AG04450 (cell line): ENCODE data around the gene USH2A. TPM values are rescaled to one million over a fixed set of nuclear protein-coding genes. Genes with fewer than 3 reads are reported as not detected.
A peak's percentile ranks its signal among the peaks of the same experiment; 100 is the strongest.

Experiments
- CTCF ChIA-PET: fragments of 300-600, 350-600 bp; formaldehyde crosslinking; extraction: SDS; loops from one replicate; lab custom pipeline; 2022; ENCODE audit warnings: antibody characterized with exemption, inconsistent platforms; lab: Charles Lee
- POLR2A ChIA-PET: fragments of 350-600 bp; formaldehyde crosslinking; extraction: SDS; loops from one replicate; lab custom pipeline; 2021; ENCODE audit warnings: antibody characterized with exemption, inconsistent platforms; lab: Yijun Ruan, JAX
- DNase-seq: peaks from one replicate; pipeline ENCODE4 v3.0.0-alpha.2; 2011; ENCODE audit warnings: low read depth, low spot score
- H3K27ac ChIP-seq: one replicate; pipeline ENCODE4 v1.5.1; 2012; ENCODE audit warnings: low read depth, low read length, control low read depth
- H3K27me3 ChIP-seq: one replicate; pipeline ENCODE4 v1.6.0; 2012; ENCODE audit warnings: low read length; ENCODE audit not compliant: control insufficient read depth, insufficient read depth
- H3K4me3 ChIP-seq: 2 replicates; pipeline ENCODE4 v1.5.1; 2011; ENCODE audit warnings: mild to moderate bottlenecking, low read depth, low read length, control low read depth
- H3K9me3 ChIP-seq: 2 replicates; pipeline ENCODE4 v1.5.1; 2012; ENCODE audit warnings: low read length; ENCODE audit not compliant: control insufficient read depth, insufficient read depth
- polyA plus RNA-seq: library from polyadenylated mRNA; depleted of rRNA; stranded (reverse); fragments of >200 nt; gene quantifications from 2 replicates; pipeline ENCODE4 v1.2.3, GENCODE V29; 2011
- TF ChIP-seq, protein P1 (sequence below): IDR thresholded peaks from 2 replicates; pipeline ENCODE4 v1.5.1; 2011; ENCODE audit warnings: low read depth, low read length, control low read depth, inconsistent platforms

USH2A gene
- polyA plus RNA-seq, 1 experiment = 0.01 TPM

DNA sequence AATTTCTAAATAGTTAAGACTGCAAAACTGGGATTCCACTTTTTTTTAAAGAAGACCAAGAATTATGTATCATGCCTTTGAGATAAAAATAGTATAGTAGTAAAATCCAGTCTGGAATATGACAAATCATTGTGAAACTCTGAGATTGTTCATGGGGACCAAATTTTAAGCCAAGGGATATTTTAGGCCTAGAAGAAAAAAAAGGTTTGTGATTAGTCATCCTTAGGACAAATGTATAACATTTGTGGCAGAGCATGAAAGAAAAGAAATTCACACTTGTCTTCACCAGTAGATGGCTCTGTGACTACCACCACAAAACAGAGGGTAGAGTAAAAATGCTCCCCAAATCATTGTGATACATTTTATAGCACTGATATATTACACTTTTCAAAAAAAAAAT is 630.1 kb downstream of the USH2A start:
- no peak overlapping the region for H3K27ac ChIP-seq
- peak; percentile 20 for DNase-seq
- POLR2A ChIA-PET = no interaction called here
- H3K4me3 ChIP-seq = no peak overlapping the region
- TF ChIP-seq, protein P1, sequence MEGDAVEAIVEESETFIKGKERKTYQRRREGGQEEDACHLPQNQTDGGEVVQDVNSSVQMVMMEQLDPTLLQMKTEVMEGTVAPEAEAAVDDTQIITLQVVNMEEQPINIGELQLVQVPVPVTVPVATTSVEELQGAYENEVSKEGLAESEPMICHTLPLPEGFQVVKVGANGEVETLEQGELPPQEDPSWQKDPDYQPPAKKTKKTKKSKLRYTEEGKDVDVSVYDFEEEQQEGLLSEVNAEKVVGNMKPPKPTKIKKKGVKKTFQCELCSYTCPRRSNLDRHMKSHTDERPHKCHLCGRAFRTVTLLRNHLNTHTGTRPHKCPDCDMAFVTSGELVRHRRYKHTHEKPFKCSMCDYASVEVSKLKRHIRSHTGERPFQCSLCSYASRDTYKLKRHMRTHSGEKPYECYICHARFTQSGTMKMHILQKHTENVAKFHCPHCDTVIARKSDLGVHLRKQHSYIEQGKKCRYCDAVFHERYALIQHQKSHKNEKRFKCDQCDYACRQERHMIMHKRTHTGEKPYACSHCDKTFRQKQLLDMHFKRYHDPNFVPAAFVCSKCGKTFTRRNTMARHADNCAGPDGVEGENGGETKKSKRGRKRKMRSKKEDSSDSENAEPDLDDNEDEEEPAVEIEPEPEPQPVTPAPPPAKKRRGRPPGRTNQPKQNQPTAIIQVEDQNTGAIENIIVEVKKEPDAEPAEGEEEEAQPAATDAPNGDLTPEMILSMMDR = peak; percentile 55
- no peaks in the 10 kb centered on the region for H3K27me3 ChIP-seq
- CTCF ChIA-PET = no interaction called here
- H3K9me3 ChIP-seq = no peaks in the 10 kb centered on the region

DNA sequence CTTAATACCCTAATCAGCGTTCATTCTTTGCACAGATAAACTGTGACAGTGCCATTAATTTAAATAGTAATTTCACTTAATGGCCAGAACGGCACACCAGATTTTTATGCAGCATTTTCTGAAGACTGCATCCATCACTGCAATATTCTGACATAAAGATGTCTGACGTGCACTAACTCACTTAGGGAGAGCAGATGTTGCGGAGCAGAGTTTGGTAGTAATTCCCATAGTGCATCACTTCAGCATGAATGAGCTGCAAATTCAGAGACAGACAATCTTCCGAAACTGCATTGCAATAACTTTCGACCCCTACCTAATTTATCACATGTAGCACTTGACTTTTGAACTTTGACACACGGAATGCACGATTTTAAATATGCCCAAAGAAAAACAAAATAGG is 630.8 kb downstream of the USH2A start:
- ChIA-PET CTCF (no interaction called here), POLR2A (no interaction called here)
- H3K27ac ChIP-seq = no peak overlapping the region

DNA sequence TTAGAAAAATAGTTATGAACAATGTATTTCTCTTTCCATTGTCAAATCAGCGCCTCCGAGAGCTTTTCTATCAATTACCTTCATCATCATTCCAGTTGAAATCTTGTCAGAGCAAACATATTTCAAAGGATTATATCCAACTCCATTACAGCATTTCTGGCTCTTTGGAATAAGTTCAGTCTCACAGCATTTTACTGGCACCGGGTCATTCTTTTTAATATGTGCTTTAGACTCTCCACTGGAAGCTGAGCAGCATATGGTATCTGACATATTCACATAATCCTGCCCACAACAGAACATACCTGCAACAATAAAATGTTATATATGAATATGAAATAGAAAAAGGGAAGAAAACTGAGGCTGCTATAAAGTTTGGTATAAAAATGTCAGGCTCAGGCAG is 633.3 kb downstream of the USH2A start:
- H3K27ac ChIP-seq = no peak overlapping the region
- TF ChIP-seq, protein P1 = no peak
- H3K4me3 ChIP-seq = no peak overlapping the region
- POLR2A ChIA-PET = no interaction called here
- DNase-seq = no peak
- CTCF ChIA-PET = interaction anchor here (1.2 kb wide), 1 partner anchor 23 kb away, joined by 4 read pairs; no protein-coding TSS in a partner anchor
- no peaks in the 10 kb centered on the region for H3K27me3 ChIP-seq
- H3K9me3 ChIP-seq = no peaks in the 10 kb centered on the region

More for the DNA sequence above, 630.8 kb downstream of the USH2A start:
- no peak for DNase-seq
- H3K9me3 ChIP-seq = no peaks in the 10 kb centered on the region
- TF ChIP-seq, protein P1 = no peak
- no peak overlapping the region for H3K4me3 ChIP-seq
- no peaks in the 10 kb centered on the region for H3K27me3 ChIP-seq

DNA sequence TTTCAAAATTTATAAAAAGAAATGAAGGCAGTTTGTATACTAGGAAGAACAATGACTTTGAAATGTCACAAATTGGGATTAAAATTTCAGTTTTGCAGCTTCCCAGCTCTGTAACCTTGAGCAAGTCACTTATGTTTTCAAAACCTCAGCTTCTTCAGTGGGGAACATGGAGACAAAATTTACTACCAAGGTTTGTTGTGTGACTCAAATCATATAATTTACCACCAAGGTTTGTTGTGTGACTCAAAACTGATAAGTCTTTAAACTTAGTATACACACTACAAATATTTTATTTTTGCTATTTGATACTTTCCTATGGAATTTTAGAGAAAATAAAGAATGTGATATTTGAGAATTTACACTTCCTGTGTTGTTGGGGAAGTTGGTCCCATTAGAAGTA is 636.3 kb downstream of the USH2A start:
- Histone ChIP-seq H3K9me3 (no peaks in the 10 kb centered on the region), H3K4me3 (no peak overlapping the region), H3K27ac (no peak overlapping the region), H3K27me3 (no peaks in the 10 kb centered on the region)
- TF ChIP-seq, protein P1 = no peak
- ChIA-PET CTCF (no interaction called here), POLR2A (no interaction called here)
- no peak for DNase-seq

DNA sequence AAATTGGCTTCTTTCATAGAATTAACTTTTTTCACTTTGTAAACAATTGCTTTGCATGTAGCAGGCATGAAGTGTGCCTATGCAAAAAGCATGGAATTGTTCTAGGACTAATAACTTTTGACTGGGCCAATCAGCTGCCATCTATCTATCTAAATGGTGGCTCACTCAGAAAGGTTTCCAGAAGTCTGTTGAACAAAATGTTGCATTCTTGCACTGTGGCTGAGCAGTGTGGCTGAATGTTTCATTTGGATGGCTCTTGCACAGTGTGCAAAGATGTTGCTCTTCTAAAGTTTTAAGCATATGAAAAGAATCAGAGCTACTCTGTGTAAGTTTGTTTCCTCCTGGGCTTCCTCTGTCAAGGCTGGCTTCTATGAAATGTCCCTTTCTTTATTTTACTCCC is 642.6 kb downstream of the USH2A start:
- Histone ChIP-seq H3K9me3 (no peaks in the 10 kb centered on the region), H3K4me3 (no peak overlapping the region), H3K27me3 (no peaks in the 10 kb centered on the region), H3K27ac (no peak overlapping the region)
- POLR2A ChIA-PET = no interaction called here
- CTCF ChIA-PET = no interaction called here
- TF ChIP-seq, protein P1 = no peak
- DNase-seq = no peak
